GM21576 (cell line): ENCODE results near the gene ITCH.
"Not testable (repeated sequence)": the region's sequence is repeated elsewhere in the genome, so short reads cannot be mapped to it uniquely, and the experiment has no call there.

ENCODE experiments used
- ATAC-seq: cut with Tn5 transposase; IDR thresholded peaks from one replicate; pipeline ENCODE4 v1.9.1; 2021; ENCODE audit warnings: mild to moderate bottlenecking, moderate library complexity; ENCODE audit not compliant: unreplicated experiment

The ITCH gene

DNA sequence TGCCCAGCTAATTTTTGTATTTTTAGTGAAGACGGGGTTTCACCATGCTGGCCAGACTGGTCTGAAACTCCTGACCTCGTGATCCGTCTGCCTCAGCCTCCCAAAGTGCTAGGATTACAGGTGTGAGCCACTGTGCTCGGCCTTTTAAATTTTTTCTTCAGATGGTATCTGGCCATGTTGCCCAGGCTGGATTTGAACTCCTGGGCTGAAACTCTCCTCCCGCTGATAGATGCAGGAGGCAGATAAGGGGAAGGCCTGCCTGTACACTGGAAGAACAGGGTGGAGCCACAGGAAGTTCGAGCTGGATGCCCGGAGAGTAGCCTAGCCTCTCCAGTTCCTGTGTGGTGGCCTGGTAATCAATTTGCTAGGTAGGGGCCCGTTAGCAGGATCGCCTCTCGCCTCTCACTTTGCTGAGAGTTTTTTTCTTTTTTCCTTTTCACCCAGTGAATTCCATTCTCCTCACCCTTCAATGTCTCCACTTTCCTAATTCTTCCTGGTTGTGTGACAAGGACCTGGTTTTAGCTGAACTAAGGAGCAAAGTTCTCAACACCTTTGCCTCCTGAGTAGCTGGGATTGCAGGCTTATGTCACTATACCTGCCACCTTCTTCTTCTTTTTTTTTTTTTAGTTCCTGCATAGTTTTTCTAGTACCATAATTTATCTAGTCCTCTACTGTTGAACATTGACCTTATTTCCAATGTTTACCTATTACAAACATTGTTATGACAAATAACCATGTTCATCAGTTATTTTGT lies 19.4 kb upstream of the ITCH start:
- no peak for ATAC-seq

DNA sequence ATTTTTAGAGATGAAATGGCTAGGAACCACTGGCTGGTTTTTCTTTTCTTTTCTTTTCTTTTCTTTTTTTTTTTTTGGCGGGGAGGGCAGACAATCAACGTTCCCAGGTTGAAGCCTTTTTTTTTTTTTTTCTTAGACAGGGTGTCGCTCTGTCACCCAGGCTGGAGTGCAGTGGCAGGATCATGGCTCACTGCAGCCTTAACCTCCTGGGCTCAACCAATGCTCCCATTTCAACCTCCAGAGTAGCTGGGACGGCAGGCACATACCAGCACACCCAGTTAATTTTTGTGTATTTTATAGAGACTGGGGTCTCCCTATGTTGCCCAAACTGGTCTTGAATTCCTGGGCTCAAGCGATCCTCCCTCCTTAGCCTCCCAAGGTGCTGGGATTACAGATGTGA lies 18.8 kb upstream of the ITCH start:
- ATAC-seq: no peak

DNA sequence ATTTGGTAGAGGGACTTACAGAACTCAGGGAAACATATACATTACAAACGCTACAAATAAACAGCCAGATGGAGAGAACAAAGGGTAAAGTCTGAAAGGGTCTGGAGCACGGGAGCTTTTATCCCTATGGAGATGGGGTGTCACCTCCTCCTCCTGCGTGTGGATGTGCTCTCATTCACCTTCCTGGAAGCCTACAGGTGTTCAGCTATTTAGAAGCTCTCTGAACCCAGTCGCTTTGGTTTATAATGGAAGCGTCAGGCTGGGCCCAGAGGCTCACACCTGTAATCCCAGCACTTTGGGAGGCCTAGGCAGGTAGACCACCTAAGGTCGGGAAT lies 17.7 kb upstream of the ITCH start:
- no peak for ATAC-seq

DNA sequence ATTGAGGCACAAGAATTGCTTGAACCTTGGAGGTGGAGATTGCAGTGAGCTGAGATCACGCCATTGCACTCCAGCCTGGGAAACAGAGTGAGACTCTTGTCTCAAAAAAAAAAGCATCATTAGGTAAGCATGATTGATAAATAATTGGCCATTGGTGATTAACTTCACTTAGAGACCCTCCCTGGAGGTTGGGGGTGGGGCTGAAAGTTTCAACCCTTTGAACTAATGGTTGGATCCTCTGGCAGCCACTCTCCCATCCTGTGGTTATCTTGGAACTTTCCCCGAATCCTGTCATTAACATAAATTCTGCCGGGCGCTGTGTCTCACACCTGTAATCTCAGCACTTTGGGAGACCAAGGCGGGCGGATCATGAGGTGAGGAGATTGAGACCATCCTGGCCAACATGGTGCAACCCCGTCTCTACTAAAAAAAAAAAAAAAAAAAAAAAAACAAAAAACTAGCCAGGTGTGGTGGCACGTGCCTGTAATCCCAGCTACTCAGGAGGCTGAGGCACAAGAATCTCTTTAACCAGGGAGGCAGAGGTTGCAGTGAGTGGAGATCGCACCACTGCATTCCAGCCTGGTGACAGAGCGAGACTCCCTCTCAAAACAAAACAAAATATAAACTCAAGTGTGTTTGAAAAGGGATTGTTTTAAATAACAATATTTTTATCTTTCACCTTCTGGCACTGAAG lies 17.1 kb upstream of the ITCH start:
- not testable (repeated sequence) for ATAC-seq

DNA sequence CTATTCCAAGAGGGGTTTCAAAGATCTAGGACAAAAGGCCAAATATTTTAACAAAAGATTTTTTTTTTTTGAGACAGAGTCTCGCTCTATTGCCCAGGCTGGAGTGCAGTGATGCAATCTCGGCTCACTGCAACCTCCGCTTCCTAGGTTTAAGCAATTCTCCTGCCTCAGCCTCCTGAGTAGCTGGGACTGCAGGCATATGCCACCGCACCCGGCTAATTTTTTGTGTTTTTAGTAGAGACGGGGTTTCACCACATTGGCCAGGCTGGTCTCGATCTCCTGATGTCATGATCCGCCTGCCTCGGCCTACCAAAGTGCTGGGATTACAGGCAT lies 16.6 kb upstream of the ITCH start:
- not testable (repeated sequence) for ATAC-seq

DNA sequence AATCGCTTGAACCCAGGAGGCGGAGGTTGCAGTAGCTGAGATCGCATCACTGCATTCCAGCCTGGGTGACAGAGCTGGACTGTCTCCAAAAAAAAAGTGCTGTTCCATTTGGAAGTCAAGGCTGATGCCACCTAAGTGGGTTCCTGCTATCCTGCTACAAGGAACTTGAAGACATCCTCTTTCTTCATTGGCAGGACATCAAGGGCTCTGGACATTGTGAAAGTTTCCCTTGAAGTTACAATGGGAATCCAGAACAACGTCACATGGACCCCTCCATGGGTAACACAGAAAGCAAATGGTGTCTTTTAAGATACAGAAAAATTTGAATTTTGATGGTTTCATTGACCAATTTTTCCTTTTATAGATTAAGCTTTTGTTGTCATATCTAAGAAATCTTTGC lies 15.5 kb upstream of the ITCH start:
- no peak for ATAC-seq

DNA sequence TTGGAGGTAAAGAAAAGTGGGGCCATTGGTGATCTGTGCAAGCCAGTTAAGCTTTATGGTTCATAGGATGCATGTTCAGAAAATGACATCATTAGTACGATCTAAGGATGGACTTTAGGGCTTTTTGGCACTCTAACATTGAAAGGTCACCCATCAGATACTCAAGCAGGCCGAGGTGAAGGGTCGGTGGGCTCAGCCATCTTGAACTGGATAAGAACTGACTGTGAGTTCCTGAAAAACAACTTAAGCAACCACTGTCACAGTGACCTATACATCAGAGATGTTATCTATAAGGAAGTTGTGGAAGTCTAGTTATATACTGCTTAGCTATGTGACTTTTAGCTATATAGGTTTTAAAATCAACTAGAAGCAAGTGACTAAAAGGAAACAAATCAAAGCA lies 13.0 kb upstream of the ITCH start:
- ATAC-seq: no peak

DNA sequence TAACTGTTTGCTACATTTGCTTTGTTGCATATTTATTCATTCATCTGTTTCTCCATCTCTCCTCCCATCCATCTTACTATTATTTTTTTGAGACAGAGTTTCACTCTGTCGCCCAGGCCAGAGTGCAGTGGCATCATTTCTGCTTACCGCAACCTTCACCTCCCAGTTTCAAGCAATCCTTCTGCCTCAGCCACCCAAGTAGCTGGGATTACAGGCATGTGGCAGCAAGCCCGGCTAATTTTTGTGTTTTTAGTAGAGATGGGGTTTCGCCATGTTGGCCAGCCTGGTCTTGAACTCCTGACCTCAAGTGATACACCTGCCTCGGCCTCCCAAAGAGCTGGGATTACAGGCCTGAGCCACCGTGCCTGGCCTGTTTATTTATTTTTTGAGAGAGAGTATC lies 9.6 kb upstream of the ITCH start:
- ATAC-seq: not testable (repeated sequence)

DNA sequence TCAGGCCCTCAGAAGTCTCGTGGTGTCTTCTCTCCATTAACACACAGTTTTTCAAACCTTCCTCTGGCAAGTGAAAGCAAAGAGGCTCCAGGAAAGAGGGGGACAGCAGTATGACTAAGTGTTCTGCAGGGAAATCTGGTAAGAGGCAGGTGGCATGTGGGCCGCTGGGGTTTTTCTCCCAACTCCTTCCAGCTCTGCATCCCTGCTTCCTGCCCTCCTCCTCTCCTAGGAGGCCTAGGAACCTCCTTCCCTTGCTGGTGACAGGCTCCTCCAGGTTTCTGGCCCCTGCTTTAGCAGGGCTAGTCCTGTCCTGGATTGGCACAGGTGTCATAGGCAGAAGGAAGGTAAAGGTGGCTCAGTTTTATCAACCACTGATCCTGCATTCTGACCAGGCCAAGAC lies 7.6 kb upstream of the ITCH start:
- ATAC-seq: no peak

DNA sequence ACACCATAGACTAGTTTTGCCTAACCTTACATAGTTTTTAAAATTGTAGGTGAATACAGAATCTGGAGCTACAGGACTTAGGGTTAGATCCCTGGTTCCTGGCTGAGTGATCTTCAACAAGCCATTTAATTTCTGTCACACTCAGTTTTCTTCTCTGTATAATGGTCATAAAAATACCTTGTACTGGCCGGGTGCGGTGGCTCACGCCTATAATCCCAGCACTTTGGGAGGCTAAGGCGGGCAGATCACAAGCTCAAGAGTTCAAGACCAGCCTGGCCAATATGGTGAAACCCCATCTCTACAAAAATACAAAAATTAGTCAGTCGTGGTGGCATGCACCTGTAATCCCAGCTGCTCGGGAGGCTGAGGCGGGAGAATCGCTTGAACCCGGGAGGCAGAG lies 3.3 kb upstream of the ITCH start:
- ATAC-seq: not testable (repeated sequence)

DNA sequence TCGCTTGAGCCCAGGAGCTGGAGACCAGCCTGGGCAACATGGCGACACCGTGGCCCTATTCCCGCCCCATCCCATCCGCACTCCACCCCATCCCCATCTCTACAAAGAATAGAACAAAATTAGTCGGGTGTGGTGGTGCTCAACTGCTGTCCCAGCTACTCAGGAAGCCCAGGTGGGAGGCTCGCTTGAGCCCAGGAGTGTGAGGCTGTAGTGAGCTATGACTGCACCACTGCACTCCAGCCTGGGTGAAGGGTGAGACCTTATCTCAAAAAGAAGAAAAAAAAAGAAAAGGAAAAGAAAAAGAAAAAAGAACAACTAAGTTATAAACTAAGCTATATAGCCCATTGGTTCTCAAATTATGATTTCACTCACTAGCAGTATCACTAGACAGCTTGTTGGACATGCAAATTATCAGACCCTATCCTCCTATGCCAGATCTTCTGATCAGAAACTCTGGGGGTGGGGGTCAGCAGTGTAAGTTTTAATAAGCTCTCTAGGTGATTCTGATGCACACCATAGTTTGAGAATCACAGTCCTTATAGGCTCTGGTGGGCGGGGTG lies 491 bp upstream of the ITCH start:
- ATAC-seq: no peak

DNA sequence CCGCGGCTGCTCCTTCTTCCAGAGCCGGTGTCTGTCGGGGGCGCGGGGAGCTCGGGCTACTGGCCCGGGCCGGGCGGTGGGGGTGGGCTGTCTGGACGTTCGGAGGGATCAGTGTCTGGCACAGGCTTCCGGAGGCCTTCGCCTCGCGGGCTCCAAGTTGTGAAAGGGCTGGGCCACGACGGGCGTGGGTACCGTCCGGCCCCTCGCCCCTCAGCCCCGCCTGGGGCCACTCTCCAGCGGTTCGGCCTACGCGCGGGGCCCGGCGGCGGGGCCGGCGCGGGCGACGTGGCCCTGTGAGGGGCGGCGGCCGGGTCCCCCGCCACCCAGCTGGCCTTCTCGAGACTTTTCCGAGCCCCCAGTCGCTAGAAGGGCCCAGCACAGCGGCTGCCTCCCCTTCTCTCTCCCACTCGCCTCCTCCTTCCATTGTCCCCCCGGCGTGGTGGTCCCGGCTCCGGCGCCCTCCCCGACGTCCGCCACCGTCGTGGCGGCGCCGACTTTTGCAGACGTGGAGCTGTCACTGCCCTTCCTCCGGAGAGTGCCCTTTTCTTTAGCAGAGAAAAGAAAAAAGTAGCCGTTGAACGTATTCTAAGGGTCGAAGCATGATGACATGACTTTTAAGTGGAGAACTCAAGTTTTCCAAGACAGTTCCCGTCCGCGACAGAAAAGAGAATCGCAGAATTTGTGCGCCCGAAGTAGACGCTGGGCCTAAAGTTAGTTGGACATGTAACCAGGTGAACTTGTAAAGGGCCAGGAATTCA lies 571 bp downstream of the ITCH start:
- peak; percentile 30 for ATAC-seq

DNA sequence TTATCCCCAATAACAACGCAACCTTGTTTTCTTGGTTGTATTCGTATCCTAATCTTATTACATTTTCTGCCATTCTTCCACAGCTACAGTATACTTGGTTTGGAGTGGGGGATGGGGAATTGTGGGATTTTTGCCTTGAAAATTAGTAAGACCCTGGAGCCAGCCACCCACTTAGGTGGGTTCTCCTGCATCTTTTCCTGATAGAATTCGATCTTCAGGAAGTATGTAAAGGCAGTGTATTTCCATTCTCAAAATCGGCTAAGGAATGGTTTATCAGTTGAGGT lies 1.1 kb downstream of the ITCH start:
- no peak for ATAC-seq

DNA sequence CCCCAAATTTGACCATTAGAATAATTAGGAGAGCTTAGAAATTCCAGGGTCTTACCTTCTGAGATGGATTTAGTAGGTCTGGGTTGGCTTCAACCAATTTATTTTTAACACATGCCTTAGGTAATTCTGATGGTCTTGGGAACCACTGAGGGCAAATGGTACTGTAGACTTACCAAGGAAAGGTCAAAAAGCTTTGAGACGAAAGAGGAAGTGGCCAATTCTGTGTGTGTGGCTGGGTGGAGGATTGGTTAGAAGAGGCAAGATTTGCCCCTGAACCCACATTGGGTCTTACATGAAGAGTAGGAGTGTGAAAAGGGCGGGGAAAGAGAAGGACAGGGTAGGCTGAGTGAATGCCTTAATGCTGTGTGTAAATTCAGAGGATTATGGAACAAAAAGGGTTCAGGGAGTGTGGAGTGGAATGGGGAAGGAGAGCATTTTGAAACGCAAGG lies 2.7 kb downstream of the ITCH start:
- peak; percentile 48 for ATAC-seq

DNA sequence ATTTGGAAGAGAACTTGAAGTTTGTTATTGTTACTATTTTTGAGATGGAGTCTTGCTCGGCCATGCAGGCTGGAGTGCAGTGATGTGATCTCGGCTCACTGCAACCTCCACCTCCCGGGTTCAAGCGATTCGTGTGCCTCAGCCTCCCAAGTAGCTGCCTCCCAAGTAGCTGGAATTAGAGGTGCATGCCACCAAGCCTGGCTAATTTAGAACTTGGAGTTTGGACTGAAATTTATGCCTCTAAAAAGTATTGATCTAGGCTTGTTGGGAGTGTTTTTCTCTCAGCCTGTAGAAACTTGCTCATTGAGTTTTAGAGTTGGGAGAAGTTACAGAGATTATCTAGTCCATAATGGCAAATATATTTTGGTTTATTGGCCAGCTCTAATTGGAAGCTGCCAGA lies 4.1 kb downstream of the ITCH start:
- ATAC-seq: no peak

DNA sequence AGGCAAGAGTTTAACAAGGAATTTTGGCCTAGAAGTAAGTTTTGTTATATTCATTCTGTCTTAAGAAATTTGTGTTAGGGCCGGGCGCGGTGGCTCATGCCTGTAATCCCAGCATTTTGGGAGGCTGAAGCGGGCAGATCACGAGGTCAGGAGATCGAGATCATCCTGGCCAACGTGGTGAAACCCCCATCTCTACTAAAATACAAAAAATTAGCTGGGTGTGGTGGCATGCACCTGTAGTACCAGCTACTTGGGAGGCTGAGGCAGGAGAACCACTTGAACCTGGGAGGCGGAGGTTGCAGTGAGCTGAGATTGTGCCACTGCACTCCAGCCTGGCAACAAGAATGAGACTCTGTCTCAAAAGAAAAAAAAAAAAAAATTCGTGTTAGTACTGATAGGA lies 4.8 kb downstream of the ITCH start:
- not testable (repeated sequence) for ATAC-seq

DNA sequence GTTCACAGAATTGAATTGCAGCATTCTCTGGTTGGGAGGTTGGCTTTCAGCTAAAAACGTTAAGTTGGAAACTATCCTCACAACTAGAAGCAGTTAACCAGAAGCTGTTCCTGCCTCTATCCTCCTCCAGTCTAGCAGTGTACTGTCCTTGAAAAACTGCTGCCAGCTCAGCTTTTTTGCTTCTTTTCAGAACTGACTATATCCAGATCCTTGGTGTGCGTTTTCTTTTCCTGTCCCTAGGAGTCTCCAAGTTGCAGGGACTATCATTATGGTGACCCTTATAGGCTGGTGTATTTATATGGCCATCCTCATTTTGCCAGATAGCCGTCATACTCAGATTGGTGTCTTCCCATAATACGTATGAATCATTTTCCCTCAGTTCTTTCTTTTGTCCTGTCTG lies 5.5 kb downstream of the ITCH start:
- no peak for ATAC-seq

DNA sequence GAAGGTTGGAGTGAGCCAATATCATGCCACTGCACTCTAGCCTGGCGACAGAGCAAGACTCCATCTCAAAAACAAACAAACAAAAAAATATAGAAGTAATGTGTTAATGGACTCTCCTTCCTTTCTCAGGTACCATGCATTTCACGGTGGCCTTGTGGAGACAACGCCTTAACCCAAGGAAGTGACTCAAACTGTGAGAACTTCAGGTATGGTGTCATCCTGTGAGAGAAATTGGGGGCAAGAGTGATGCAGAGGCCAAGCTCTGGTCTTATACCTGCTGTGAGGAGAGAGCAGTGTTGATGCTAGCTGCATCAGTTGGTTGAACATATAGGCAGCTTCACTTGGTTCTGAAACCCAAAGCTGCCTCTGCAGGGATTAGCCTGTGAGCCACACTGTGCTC lies 6.2 kb downstream of the ITCH start:
- no peak for ATAC-seq

DNA sequence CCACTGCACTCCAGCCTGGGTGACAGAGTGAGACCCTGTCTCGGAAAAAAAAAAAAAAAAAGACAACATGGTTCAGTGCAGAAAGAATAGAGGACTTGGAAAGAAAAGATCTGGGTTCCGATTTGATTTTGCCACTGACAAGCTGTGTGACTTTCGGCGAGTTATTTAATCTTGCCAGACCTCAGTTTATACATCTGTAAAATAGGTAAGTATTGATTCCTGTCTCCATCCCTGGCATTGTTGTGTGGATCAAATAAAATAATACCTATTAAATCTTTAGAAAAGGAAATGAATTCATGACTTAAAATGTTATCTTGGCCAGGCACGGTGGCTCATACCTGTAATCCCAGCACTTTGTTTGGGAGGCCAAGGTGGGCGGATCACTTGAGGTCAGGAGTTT lies 7.0 kb downstream of the ITCH start:
- no peak for ATAC-seq

DNA sequence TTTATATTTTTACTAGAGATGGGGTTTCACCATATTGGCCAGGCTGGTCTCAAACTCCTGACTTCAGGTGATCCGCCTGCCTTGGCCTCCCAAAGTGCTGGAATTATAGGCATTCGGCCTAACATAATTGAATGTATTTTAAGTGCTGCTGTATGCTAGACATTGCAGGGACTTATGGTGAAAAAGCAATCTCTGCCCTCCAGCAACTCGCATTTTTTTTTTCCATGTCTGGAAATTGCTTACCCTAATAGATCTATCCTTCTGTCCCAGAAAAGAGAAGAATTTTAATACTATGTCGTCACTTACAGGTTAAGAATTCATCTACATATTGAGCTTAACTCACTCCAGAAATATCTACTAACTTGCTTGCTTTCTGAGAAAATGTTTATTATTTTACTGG lies 10.4 kb downstream of the ITCH start:
- no peak for ATAC-seq

DNA sequence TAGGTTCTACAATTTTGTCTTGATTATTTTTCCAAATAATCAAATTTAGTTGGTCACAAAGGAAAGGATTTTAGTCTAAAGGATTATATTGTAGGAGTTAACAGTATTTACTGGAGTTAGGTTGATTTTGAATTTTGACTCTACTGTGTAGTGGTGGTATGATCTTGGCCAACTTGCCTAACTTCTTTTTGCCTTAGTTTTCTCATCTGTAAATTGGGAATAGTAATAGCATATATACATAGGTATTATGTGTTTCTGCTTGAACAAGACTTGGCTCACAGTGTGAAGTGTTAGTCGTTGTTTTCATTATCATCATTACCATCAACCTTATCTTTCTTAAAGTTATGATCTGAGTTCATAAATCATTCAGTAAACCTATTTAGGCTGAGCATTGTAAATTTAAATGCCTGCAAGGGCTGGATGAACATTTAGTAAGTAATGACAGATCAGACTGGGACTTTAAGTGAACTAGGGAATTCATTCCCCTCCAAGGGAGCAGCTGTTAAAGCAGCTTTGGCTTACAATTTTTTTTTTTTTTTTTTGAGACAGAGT lies 11.2 kb downstream of the ITCH start:
- no peak for ATAC-seq

DNA sequence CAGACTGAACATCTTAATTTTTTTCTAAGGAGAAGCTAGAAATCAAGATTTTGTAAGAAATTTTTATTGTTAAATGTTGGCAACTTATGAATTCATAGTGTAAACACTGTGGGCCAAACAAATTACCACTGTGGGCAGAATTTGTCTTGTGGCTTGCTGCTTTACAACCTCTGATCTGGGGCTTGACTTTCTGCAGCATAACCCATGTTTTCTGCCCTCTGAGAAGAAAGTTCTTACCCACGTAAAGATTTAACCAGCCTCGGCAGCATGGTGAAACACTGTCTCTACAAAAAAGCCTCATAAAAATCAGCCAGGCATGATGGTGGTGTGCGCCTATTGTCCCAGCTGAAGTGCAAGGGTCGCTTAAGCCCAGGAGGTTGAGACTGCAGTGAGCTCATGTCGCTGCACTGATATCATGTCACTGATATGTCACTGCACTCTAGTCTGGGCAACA lies 12.9 kb downstream of the ITCH start:
- ATAC-seq: no peak
